Mucosa of stomach (tissue), 1 donor: ENCODE results near the gene SVEP1.

Experiments used
- H3K27me3 ChIP-seq: one replicate; pipeline ENCODE4 v1.7.0; 2013; ENCODE audit warnings: mild to moderate bottlenecking, low read length; ENCODE audit not compliant: control insufficient read depth, insufficient read depth
- H3K36me3 ChIP-seq: one replicate; pipeline ENCODE4 v1.7.0; 2013; ENCODE audit warnings: low read length; ENCODE audit not compliant: control insufficient read depth, insufficient read depth
- H3K4me1 ChIP-seq: one replicate; pipeline ENCODE4 v1.7.0; 2013; ENCODE audit warnings: mild to moderate bottlenecking, low read length; ENCODE audit not compliant: control insufficient read depth, insufficient read depth
- H3K4me3 ChIP-seq: one replicate; pipeline ENCODE4 v1.7.0; 2013; ENCODE audit warnings: low read length
- H3K9ac ChIP-seq: one replicate; pipeline ENCODE4 v1.7.0; 2013; ENCODE audit warnings: mild to moderate bottlenecking, low read length, moderate library complexity
- H3K9me3 ChIP-seq: one replicate; pipeline ENCODE4 v1.7.0; 2013; ENCODE audit warnings: mild to moderate bottlenecking, low read length, moderate library complexity; ENCODE audit not compliant: control insufficient read depth
- donor health status: Pancreatic carcinoma.

SVEP1 gene

GRCh38 chr9:110456681-110457080 is 122.9 kb downstream of the SVEP1 start:
- H3K4me3 ChIP-seq, result no peak overlapping the region
- no peaks in the 10 kb centered on the region for H3K27me3 ChIP-seq
- no peaks in the 10 kb centered on the region for H3K4me1 ChIP-seq
- no peaks in the 10 kb centered on the region for H3K36me3 ChIP-seq
- no peaks in the 10 kb centered on the region for H3K9me3 ChIP-seq
- H3K9ac ChIP-seq, result no peak overlapping the region

- no peaks in the 10 kb centered on the region for H3K27me3 ChIP-seq
- no peak overlapping the region for H3K4me3 ChIP-seq
- no peak overlapping the region for H3K9ac ChIP-seq
- H3K36me3 ChIP-seq, result no peaks in the 10 kb centered on the region
- no peaks in the 10 kb centered on the region for H3K4me1 ChIP-seq
- no peaks in the 10 kb centered on the region for H3K9me3 ChIP-seq
Observed at GRCh38 chr9:110455860-110456259, 123.7 kb downstream of the SVEP1 start.

- Histone ChIP-seq H3K36me3 (no peaks in the 10 kb centered on the region), H3K9me3 (no peaks in the 10 kb centered on the region), H3K9ac (no peak overlapping the region), H3K4me1 (no peaks in the 10 kb centered on the region), H3K4me3 (no peak overlapping the region), H3K27me3 (no peaks in the 10 kb centered on the region)
Observed at GRCh38 chr9:110452227-110452801, 127.2 kb downstream of the SVEP1 start.

GRCh38 chr9:110451726-110452125 is 127.8 kb downstream of the SVEP1 start:
- Histone ChIP-seq H3K9ac (no peak overlapping the region), H3K4me1 (no peaks in the 10 kb centered on the region), H3K27me3 (no peaks in the 10 kb centered on the region), H3K36me3 (no peaks in the 10 kb centered on the region), H3K4me3 (no peak overlapping the region), H3K9me3 (no peaks in the 10 kb centered on the region)

GRCh38 chr9:110447476-110447875 is 132.1 kb downstream of the SVEP1 start:
- no peaks in the 10 kb centered on the region for H3K27me3 ChIP-seq
- H3K9me3 ChIP-seq, result no peaks in the 10 kb centered on the region
- no peaks in the 10 kb centered on the region for H3K36me3 ChIP-seq
- H3K9ac ChIP-seq, result no peak overlapping the region
- H3K4me1 ChIP-seq, result no peaks in the 10 kb centered on the region
- no peak overlapping the region for H3K4me3 ChIP-seq

GRCh38 chr9:110446171-110446570 is 133.4 kb downstream of the SVEP1 start:
- Histone ChIP-seq H3K9me3 (no peaks in the 10 kb centered on the region), H3K36me3 (no peaks in the 10 kb centered on the region), H3K27me3 (no peaks in the 10 kb centered on the region), H3K4me3 (no peak overlapping the region), H3K9ac (no peak overlapping the region), H3K4me1 (no peaks in the 10 kb centered on the region)

- H3K4me1 ChIP-seq, result no peaks in the 10 kb centered on the region
- H3K9ac ChIP-seq, result no peak overlapping the region
- H3K27me3 ChIP-seq, result no peaks in the 10 kb centered on the region
- H3K36me3 ChIP-seq, result no peaks in the 10 kb centered on the region
- H3K9me3 ChIP-seq, result no peaks in the 10 kb centered on the region
- no peak overlapping the region for H3K4me3 ChIP-seq
Observed at GRCh38 chr9:110444911-110445310, 134.6 kb downstream of the SVEP1 start.

GRCh38 chr9:110443866-110444220 is 135.7 kb downstream of the SVEP1 start:
- H3K36me3 ChIP-seq, result no peaks in the 10 kb centered on the region
- no peak overlapping the region for H3K4me3 ChIP-seq
- no peaks in the 10 kb centered on the region for H3K4me1 ChIP-seq
- no peaks in the 10 kb centered on the region for H3K9me3 ChIP-seq
- no peaks in the 10 kb centered on the region for H3K27me3 ChIP-seq
- H3K9ac ChIP-seq, result no peak overlapping the region

GRCh38 chr9:110443146-110443865 is 136.2 kb downstream of the SVEP1 start:
- Histone ChIP-seq H3K4me1 (no peaks in the 10 kb centered on the region), H3K9me3 (no peaks in the 10 kb centered on the region), H3K36me3 (no peaks in the 10 kb centered on the region), H3K9ac (no peak overlapping the region), H3K4me3 (no peak overlapping the region), H3K27me3 (no peaks in the 10 kb centered on the region)

- H3K4me3 ChIP-seq, result no peak overlapping the region
- H3K36me3 ChIP-seq, result no peaks in the 10 kb centered on the region
- no peak overlapping the region for H3K9ac ChIP-seq
- H3K27me3 ChIP-seq, result no peaks in the 10 kb centered on the region
- no peaks in the 10 kb centered on the region for H3K9me3 ChIP-seq
- no peaks in the 10 kb centered on the region for H3K4me1 ChIP-seq
Observed at GRCh38 chr9:110440796-110441195, 138.7 kb downstream of the SVEP1 start.

GRCh38 chr9:110440172-110440571 is 139.4 kb downstream of the SVEP1 start:
- H3K9ac ChIP-seq, result no peak overlapping the region
- no peak overlapping the region for H3K4me3 ChIP-seq
- no peaks in the 10 kb centered on the region for H3K36me3 ChIP-seq

GRCh38 chr9:110432253-110432652 is 147.3 kb downstream of the SVEP1 start:
- no peaks in the 10 kb centered on the region for H3K36me3 ChIP-seq
- H3K27me3 ChIP-seq, result no peaks in the 10 kb centered on the region

More at GRCh38 chr9:110440172-110440571, 139.4 kb downstream of the SVEP1 start:
- Histone ChIP-seq H3K9me3 (no peaks in the 10 kb centered on the region), H3K27me3 (no peaks in the 10 kb centered on the region), H3K4me1 (no peaks in the 10 kb centered on the region)

More at GRCh38 chr9:110432253-110432652, 147.3 kb downstream of the SVEP1 start:
- H3K4me1 ChIP-seq, result no peaks in the 10 kb centered on the region
- no peaks in the 10 kb centered on the region for H3K9me3 ChIP-seq
- H3K4me3 ChIP-seq, result no peak overlapping the region
- no peak overlapping the region for H3K9ac ChIP-seq
